Hepatocyte (in vitro differentiated cells): ENCODE measurements around the gene PAPPA. TPM values are rescaled to one million over a fixed set of nuclear protein-coding genes. Genes with fewer than 3 reads are reported as not detected.

ENCODE experiments used
- DNase-seq: peaks from one replicate; pipeline ENCODE4 v3.0.0-alpha.2; 2016; ENCODE audit warnings: low spot score
- H2AFZ ChIP-seq: fragments of 200-600 bp; sonication (generic); 2 replicates; pipeline ENCODE4 v1.6.0; 2016; ENCODE audit warnings: antibody characterized with exemption, mild to moderate bottlenecking
- H3K27ac ChIP-seq: fragments of 200-600 bp; sonication (generic); 2 replicates; pipeline ENCODE4 v1.5.1; 2016; ENCODE audit warnings: mild to moderate bottlenecking
- H3K27me3 ChIP-seq: fragments of 200-600 bp; sonication (generic); 2 replicates; pipeline ENCODE4 v1.6.1; 2016
- H3K36me3 ChIP-seq: fragments of 200-600 bp; sonication (generic); replicated peaks from 2 replicates; pipeline ENCODE4 v1.5.1; 2016; ENCODE audit warnings: low read depth; ENCODE audit not compliant: insufficient read depth
- H3K4me1 ChIP-seq: fragments of 200-600 bp; sonication (generic); 2 replicates; pipeline ENCODE4 v1.5.1; 2016; ENCODE audit warnings: mild to moderate bottlenecking, moderate library complexity; ENCODE audit not compliant: insufficient read depth
- H3K4me2 ChIP-seq: fragments of 200-600 bp; sonication (generic); 2 replicates; pipeline ENCODE4 v1.6.0; 2016
- H3K4me3 ChIP-seq: fragments of 200-600 bp; sonication (generic); 2 replicates; pipeline ENCODE4 v1.5.1; 2016; ENCODE audit warnings: mild to moderate bottlenecking
- H3K79me2 ChIP-seq: fragments of 200-600 bp; sonication (generic); 2 replicates; pipeline ENCODE4 v1.6.0; 2017; ENCODE audit warnings: mild to moderate bottlenecking
- H3K9me2 ChIP-seq: fragments of 200-600 bp; sonication (generic); replicated peaks from 2 replicates; pipeline ENCODE4 v1.6.0; 2017; ENCODE audit warnings: mild to moderate bottlenecking; ENCODE audit not compliant: insufficient read depth
- H3K9me3 ChIP-seq: fragments of 200-600 bp; sonication (generic); 2 replicates; pipeline ENCODE4 v1.5.1; 2016; ENCODE audit warnings: low read depth, mild to moderate bottlenecking
- H4K20me1 ChIP-seq: fragments of 200-600 bp; sonication (generic); 2 replicates; pipeline ENCODE4 v1.6.0; 2016; ENCODE audit warnings: mild to moderate bottlenecking; ENCODE audit not compliant: insufficient read depth, poor library complexity, severe bottlenecking
- CTCF ChIP-seq: fragments of 200-600 bp; sonication (generic); IDR thresholded peaks from 2 replicates; pipeline ENCODE4 v1.5.1; 2016; ENCODE audit warnings: antibody characterized with exemption, mild to moderate bottlenecking; ENCODE audit not compliant: poor library complexity
- EZH2 ChIP-seq: fragments of 200-600 bp; sonication (generic); IDR thresholded peaks from 2 replicates; pipeline ENCODE4 v1.6.1; 2016; ENCODE audit warnings: antibody characterized with exemption, mild to moderate bottlenecking, borderline replicate concordance
- EZH2phosphoT487 ChIP-seq: fragments of 200-600 bp; sonication (generic); IDR thresholded peaks from one replicate; pipeline ENCODE4 v1.6.1; 2018; ENCODE audit warnings: antibody characterized with exemption, mild to moderate bottlenecking, low read depth, moderate library complexity; ENCODE audit not compliant: unreplicated experiment, severe bottlenecking
- WGBS: methylation state at CpG from one replicate; pipeline ENCODE4 v1.1.6; 2016; ENCODE audit warnings: low lambda C conversion rate; ENCODE audit errors: missing lambda C conversion rate; 5-methylcytosine and 5-hydroxymethylcytosine counted together
- polyA plus RNA-seq: library from polyadenylated mRNA; unstranded; fragments of >200 nt; fragmentation: Nextera tagmentation; extraction: Ambion mirVana; gene quantifications from 2 replicates; pipeline ENCODE4 v1.2.1, GENCODE V29; 2016
- total RNA-seq: library from RNA; depleted of rRNA; stranded (reverse); fragments of >200 nt; gene quantifications from 2 replicates; pipeline ENCODE4 v1.2.3, GENCODE V29; 2014

PAPPA gene
- total and polyA plus RNA-seq, 2 experiments from 2014 or later: 2.8 to 12.3 TPM

GRCh38 chr9:116390303-116391228, 237.0 kb downstream of the PAPPA start:
- Histone ChIP-seq H3K4me2 (no peak overlapping the region), H3K4me1 (no peaks in the 10 kb centered on the region)
- WGBS: 81% methylated on average over 7 of the region's 7 CpGs

GRCh38 chr9:116391306-116391900, 237.8 kb downstream of the PAPPA start:
- DNase-seq: peak; percentile 27
- Histone ChIP-seq H3K27ac (no peak overlapping the region), H3K9me3 (no peaks in the 10 kb centered on the region), H2AFZ (no peak overlapping the region), H3K4me2 (no peak overlapping the region), H3K4me3 (no peak overlapping the region), H4K20me1 (no peaks in the 10 kb centered on the region), H3K9me2 (no peaks in the 10 kb centered on the region), H3K27me3 (no peaks in the 10 kb centered on the region), H3K4me1 (no peaks in the 10 kb centered on the region), H3K36me3 (no peaks in the 10 kb centered on the region), H3K79me2 (no peaks in the 10 kb centered on the region)
- TF ChIP-seq CTCF (no peak), EZH2phosphoT487 (no peak), EZH2 (no peak)
- WGBS: 75% methylated on average over 4 of the region's 4 CpGs

More at GRCh38 chr9:116390303-116391228, 237.0 kb downstream of the PAPPA start:
- no peaks in the 10 kb centered on the region for H3K36me3 ChIP-seq
- TF ChIP-seq EZH2: no peak
- H2AFZ ChIP-seq: no peak overlapping the region
- peak; percentile 31 for DNase-seq
- no peaks in the 10 kb centered on the region for H3K79me2 ChIP-seq
- no peaks in the 10 kb centered on the region for H3K27me3 ChIP-seq
- H3K9me3 ChIP-seq: no peaks in the 10 kb centered on the region
- H3K4me3 ChIP-seq: no peak overlapping the region
- no peaks in the 10 kb centered on the region for H3K9me2 ChIP-seq
- H4K20me1 ChIP-seq: no peaks in the 10 kb centered on the region
- no peak overlapping the region for H3K27ac ChIP-seq

- Histone ChIP-seq H3K36me3 (no peaks in the 10 kb centered on the region), H3K79me2 (no peaks in the 10 kb centered on the region), H4K20me1 (no peaks in the 10 kb centered on the region), H3K9me3 (no peaks in the 10 kb centered on the region), H3K4me3 (no peak overlapping the region), H2AFZ (no peak overlapping the region), H3K27me3 (no peaks in the 10 kb centered on the region), H3K4me2 (no peak overlapping the region), H3K4me1 (no peaks in the 10 kb centered on the region), H3K27ac (no peak overlapping the region), H3K9me2 (no peaks in the 10 kb centered on the region)
- 96% methylated on average over 1 of the region's 1 CpG for WGBS
- DNase-seq: no peak
- TF ChIP-seq EZH2 (no peak), CTCF (no peak), EZH2phosphoT487 (no peak)
Measured at GRCh38 chr9:116393198-116393597, 239.6 kb downstream of the PAPPA start.

GRCh38 chr9:116394070-116394469, 240.5 kb downstream of the PAPPA start:
- no peaks in the 10 kb centered on the region for H3K36me3 ChIP-seq
- H3K79me2 ChIP-seq: no peaks in the 10 kb centered on the region
- no peak overlapping the region for H3K4me3 ChIP-seq
- no peak overlapping the region for H3K27ac ChIP-seq
- TF ChIP-seq EZH2phosphoT487 (no peak), EZH2 (no peak), CTCF (no peak)
- H2AFZ ChIP-seq: no peak overlapping the region
- H3K4me2 ChIP-seq: no peak overlapping the region
- WGBS: 95% methylated on average over 6 of the region's 6 CpGs
- H3K4me1 ChIP-seq: no peaks in the 10 kb centered on the region
- no peaks in the 10 kb centered on the region for H3K9me2 ChIP-seq
- H3K27me3 ChIP-seq: no peaks in the 10 kb centered on the region
- no peak for DNase-seq
- H4K20me1 ChIP-seq: no peaks in the 10 kb centered on the region
- no peaks in the 10 kb centered on the region for H3K9me3 ChIP-seq
